Parathyroid adenoma (tissue), 2 donors: Measurements from ENCODE around the gene VPS33B.

Experiments used
- H2AFZ ChIP-seq: fragments of 300-600 bp; sonication (generic); one replicate; pipeline ENCODE4 v1.7.0; 2017; ENCODE audit warnings: antibody characterized with exemption, mild to moderate bottlenecking
- H3K27ac ChIP-seq: fragments of 300-600 bp; sonication (generic); one replicate; pipeline ENCODE4 v1.7.0; 2017
- H3K27me3 ChIP-seq: fragments of 300-600 bp; sonication (generic); one replicate; pipeline ENCODE4 v1.7.0; 2017; ENCODE audit warnings: low read length; ENCODE audit not compliant: control insufficient read depth, insufficient read depth
- H3K36me3 ChIP-seq: fragments of 300-600 bp; sonication (generic); one replicate; pipeline ENCODE4 v1.7.0; 2017; ENCODE audit warnings: low read length; ENCODE audit not compliant: control insufficient read depth, insufficient read depth
- H3K4me1 ChIP-seq: fragments of 300-600 bp; sonication (generic); one replicate; pipeline ENCODE4 v1.7.0; 2017; ENCODE audit warnings: control low read depth
- H3K4me2 ChIP-seq: fragments of 300-600 bp; sonication (generic); one replicate; pipeline ENCODE4 v1.7.0; 2017; ENCODE audit warnings: low read length
- H3K4me3 ChIP-seq: fragments of 300-600 bp; sonication (generic); one replicate; pipeline ENCODE4 v1.7.0; 2017; ENCODE audit warnings: low read depth, low read length
- H3K79me2 ChIP-seq: fragments of 300-600 bp; sonication (generic); one replicate; pipeline ENCODE4 v1.7.0; 2017; ENCODE audit warnings: control low read depth
- H3K9ac ChIP-seq: fragments of 300-600 bp; sonication (generic); one replicate; pipeline ENCODE4 v1.7.0; 2017; ENCODE audit warnings: mild to moderate bottlenecking
- H3K9me3 ChIP-seq: fragments of 300-600 bp; sonication (generic); one replicate; pipeline ENCODE4 v1.7.0; 2017; ENCODE audit warnings: low read length; ENCODE audit not compliant: control insufficient read depth
- TF ChIP-seq, protein P1 (sequence below): fragments of 300-600 bp; sonication (generic); IDR thresholded peaks from one replicate; pipeline ENCODE4 v1.7.0; 2017; ENCODE audit warnings: antibody characterized with exemption, mild to moderate bottlenecking
- donor health status: primary hyperparathyroidism.

VPS33B gene

GRCh38 chr15:91067036-91067435, 44.6 kb upstream of the VPS33B start:
- H3K9me3 ChIP-seq: no peaks in the 10 kb centered on the region
- H3K9ac ChIP-seq: no peak overlapping the region
- TF ChIP-seq, protein P1, sequence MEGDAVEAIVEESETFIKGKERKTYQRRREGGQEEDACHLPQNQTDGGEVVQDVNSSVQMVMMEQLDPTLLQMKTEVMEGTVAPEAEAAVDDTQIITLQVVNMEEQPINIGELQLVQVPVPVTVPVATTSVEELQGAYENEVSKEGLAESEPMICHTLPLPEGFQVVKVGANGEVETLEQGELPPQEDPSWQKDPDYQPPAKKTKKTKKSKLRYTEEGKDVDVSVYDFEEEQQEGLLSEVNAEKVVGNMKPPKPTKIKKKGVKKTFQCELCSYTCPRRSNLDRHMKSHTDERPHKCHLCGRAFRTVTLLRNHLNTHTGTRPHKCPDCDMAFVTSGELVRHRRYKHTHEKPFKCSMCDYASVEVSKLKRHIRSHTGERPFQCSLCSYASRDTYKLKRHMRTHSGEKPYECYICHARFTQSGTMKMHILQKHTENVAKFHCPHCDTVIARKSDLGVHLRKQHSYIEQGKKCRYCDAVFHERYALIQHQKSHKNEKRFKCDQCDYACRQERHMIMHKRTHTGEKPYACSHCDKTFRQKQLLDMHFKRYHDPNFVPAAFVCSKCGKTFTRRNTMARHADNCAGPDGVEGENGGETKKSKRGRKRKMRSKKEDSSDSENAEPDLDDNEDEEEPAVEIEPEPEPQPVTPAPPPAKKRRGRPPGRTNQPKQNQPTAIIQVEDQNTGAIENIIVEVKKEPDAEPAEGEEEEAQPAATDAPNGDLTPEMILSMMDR: no peak
- H3K4me1 ChIP-seq: no peaks in the 10 kb centered on the region
- H3K79me2 ChIP-seq: no peaks in the 10 kb centered on the region
- H3K4me3 ChIP-seq: no peak overlapping the region
- no peak overlapping the region for H3K4me2 ChIP-seq
- H2AFZ ChIP-seq: no peak overlapping the region
- H3K36me3 ChIP-seq: no peaks in the 10 kb centered on the region
- H3K27me3 ChIP-seq: no peaks in the 10 kb centered on the region
- H3K27ac ChIP-seq: no peak overlapping the region

- TF ChIP-seq, protein P1: no peak
- Histone ChIP-seq H3K9me3 (no peaks in the 10 kb centered on the region), H2AFZ (no peak overlapping the region), H3K27ac (no peak overlapping the region), H3K27me3 (no peaks in the 10 kb centered on the region), H3K9ac (no peak overlapping the region), H3K79me2 (no peaks in the 10 kb centered on the region), H3K36me3 (no peaks in the 10 kb centered on the region), H3K4me3 (no peak overlapping the region), H3K4me2 (no peak overlapping the region), H3K4me1 (no peaks in the 10 kb centered on the region)
Measured at GRCh38 chr15:91065505-91065904, 43.1 kb upstream of the VPS33B start.

DNA sequence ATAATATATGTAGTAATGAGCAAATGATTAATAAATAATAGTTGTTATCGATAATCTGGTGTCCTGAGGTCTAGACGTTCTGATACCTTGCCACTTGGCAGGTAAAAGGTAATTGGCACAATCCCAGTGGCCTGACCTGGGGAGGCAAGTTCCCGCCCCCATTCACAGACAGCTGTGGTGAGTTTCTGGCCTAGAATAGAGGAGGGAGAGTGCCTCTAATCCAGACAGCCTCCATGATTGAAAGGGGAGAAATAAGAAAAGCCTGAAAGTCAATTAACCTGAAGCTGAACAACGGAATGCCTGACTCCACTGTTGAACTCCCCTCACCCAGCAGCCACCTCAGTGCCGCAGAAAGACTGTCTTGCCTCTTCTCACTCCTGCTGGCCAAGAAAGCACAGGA, 39.6 kb upstream of the VPS33B start:
- Histone ChIP-seq H3K27me3 (no peaks in the 10 kb centered on the region), H3K4me2 (no peak overlapping the region), H3K9ac (no peak overlapping the region), H3K4me1 (no peaks in the 10 kb centered on the region), H3K9me3 (no peaks in the 10 kb centered on the region), H3K27ac (no peak overlapping the region), H3K4me3 (no peak overlapping the region), H3K36me3 (no peaks in the 10 kb centered on the region), H3K79me2 (no peaks in the 10 kb centered on the region), H2AFZ (no peak overlapping the region)
- TF ChIP-seq, protein P1: no peak

GRCh38 chr15:91061230-91061629, 38.8 kb upstream of the VPS33B start:
- H3K36me3 ChIP-seq: no peaks in the 10 kb centered on the region
- no peak overlapping the region for H3K4me2 ChIP-seq
- H3K79me2 ChIP-seq: no peaks in the 10 kb centered on the region
- H3K4me3 ChIP-seq: no peak overlapping the region
- TF ChIP-seq, protein P1: no peak
- no peaks in the 10 kb centered on the region for H3K4me1 ChIP-seq
- H3K27me3 ChIP-seq: no peaks in the 10 kb centered on the region
- no peak overlapping the region for H2AFZ ChIP-seq
- no peak overlapping the region for H3K27ac ChIP-seq
- H3K9ac ChIP-seq: no peak overlapping the region
- no peaks in the 10 kb centered on the region for H3K9me3 ChIP-seq

DNA sequence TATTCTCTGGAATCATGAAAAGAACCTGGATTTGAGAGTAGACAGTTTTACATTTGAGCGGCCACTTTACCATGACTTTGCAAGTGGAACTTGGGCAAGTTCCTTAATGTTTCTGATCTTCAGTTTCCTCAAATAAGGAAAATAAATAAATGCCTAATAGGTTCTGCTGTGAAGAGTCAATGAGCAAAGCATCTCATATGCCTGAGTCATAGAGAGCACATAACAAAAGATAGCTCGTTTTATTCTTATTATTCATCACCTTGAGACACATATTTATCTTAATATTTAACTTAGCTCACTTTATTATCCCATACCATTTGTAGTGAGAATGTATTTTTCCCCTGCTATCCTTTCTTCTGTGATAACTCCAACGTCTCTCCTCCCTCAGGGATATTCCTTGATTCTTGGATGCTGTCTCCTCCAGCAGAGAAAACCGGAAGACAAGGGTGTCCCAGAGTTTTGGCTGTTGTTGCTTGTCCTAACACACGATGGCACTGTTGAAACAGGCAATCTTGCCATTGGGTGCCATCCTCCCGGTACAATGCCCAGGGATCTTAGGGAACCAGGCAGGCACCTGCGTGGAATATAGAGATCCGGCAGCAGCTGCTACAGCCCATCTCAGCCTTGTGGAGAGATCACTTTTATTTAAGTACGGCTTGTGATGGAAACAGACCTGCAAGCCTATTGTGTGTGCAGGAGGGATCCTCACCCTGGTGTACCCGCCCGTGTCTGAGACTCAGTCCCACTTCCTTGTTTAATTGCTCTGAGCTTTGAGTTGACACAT, 33.3 kb upstream of the VPS33B start:
- Histone ChIP-seq H3K79me2 (no peaks in the 10 kb centered on the region), H3K4me1 (no peaks in the 10 kb centered on the region), H3K36me3 (no peaks in the 10 kb centered on the region), H3K4me2 (no peak overlapping the region), H3K27me3 (no peaks in the 10 kb centered on the region), H3K27ac (no peak overlapping the region), H2AFZ (no peak overlapping the region), H3K9ac (no peak overlapping the region), H3K9me3 (no peaks in the 10 kb centered on the region), H3K4me3 (no peak overlapping the region)
- TF ChIP-seq, protein P1: peak; percentile 59
